Measurements from ENCODE around the gene PCYOX1L. TPM values are rescaled to one million over a fixed set of nuclear protein-coding genes. Genes with fewer than 3 reads are reported as not detected.

PCYOX1L gene
- total and polyA plus RNA-seq, 2 of the 8 experiments (the other 6 are each of a cell fraction or from before 2014, with no cell fraction given), result 6.8 to 17.2 TPM

DNA sequence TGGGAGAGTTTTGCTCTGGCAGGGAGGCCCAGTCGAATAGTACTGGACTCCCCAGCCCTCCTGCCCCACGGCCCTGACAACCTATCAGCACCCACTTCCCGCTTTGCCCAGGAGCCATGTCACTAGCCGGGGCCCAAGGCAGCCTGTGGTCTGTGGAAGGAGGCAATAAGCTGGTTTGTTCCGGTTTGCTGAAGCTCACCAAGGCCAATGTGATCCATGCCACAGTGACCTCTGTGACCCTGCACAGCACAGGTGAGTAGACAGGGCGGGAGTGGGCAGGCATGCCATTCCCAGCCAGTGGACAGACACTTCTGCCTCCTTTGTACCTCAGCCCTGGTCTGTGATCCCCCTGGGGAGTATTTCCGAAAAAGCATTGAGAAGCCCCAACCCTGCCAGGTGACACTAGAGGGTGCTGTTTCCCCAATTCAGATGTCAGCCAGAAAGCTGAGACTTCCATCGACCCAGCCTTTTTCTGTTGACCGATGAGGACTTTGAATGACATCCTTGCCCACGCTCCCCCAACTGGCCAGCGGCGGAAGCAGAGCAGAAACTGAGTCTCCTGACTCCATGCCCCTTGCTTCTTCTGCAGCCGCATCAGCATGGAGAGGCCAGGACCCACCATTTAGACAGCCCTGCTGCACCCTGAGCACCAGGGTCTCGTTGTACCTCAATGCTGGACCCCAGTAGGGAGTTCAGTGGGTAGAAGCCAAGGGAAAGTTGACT lies 9.6 kb downstream of the PCYOX1L start (continued):
- TF ChIP-seq CTBP2 (IDR thresholded peaks at IDR 0.05; ENCODE audit: borderline replicate concordance, insufficient read depth, insufficient read length, low read length) (no peak), SP4 (IDR thresholded peaks at IDR 0.05; ENCODE audit: low read length) (no peak), RNF2 (IDR thresholded peaks at IDR 0.05; ENCODE audit: borderline replicate concordance, low read depth, low read length, missing control alignments, poor library complexity, severe bottlenecking) (no peak), TAF7 (optimal IDR thresholded peaks at IDR 0.05; ENCODE audit: borderline replicate concordance, low read depth, low read length) (no peak), MAFK (IDR thresholded peaks at IDR 0.05; ENCODE audit: low read depth, low read length) (no peak; the same call in 1 of the 2 replicates), NANOG (IDR thresholded peaks at IDR 0.05; ENCODE audit: insufficient read depth, low read depth, low read length, poor library complexity, severe bottlenecking) (no peak), KDM4A (IDR thresholded peaks at IDR 0.05; ENCODE audit: low read depth, low read length, severe bottlenecking) (no peak), RBBP5 (IDR thresholded peaks at IDR 0.05; ENCODE audit: borderline replicate concordance, low read depth, low read length) (no peak), SIRT6 (IDR thresholded peaks at IDR 0.05; ENCODE audit: low read length) (no peak), POLR2A (IDR thresholded peaks at IDR 0.05; ENCODE audit: control extremely low read depth in 1 of 2, low read depth in 2 of 2, low read length in 2 of 2) (no peak), ASH2L (IDR thresholded peaks at IDR 0.05; ENCODE audit: low read length) (no peak), EGR1 (IDR thresholded peaks at IDR 0.05; ENCODE audit: borderline replicate concordance, low read depth, low read length) (no peak), CHD2 (IDR thresholded peaks at IDR 0.05; ENCODE audit: low read length) (0 out of 2 replicates have a peak, but pooled peaks have one; percentile 46), KDM1A (IDR thresholded peaks at IDR 0.05; ENCODE audit: borderline replicate concordance, low read length) (no peak)
- TF ChIP-seq, protein P1, sequence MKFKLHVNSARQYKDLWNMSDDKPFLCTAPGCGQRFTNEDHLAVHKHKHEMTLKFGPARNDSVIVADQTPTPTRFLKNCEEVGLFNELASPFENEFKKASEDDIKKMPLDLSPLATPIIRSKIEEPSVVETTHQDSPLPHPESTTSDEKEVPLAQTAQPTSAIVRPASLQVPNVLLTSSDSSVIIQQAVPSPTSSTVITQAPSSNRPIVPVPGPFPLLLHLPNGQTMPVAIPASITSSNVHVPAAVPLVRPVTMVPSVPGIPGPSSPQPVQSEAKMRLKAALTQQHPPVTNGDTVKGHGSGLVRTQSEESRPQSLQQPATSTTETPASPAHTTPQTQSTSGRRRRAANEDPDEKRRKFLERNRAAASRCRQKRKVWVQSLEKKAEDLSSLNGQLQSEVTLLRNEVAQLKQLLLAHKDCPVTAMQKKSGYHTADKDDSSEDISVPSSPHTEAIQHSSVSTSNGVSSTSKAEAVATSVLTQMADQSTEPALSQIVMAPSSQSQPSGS (IDR thresholded peaks at IDR 0.05; ENCODE audit: low read length), result peak; percentile 41; the same call in 1 of the 2 replicates
- TF ChIP-seq, protein P2, sequence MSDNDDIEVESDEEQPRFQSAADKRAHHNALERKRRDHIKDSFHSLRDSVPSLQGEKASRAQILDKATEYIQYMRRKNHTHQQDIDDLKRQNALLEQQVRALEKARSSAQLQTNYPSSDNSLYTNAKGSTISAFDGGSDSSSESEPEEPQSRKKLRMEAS (IDR thresholded peaks at IDR 0.05), result no peak
- TF ChIP-seq, protein P3, sequence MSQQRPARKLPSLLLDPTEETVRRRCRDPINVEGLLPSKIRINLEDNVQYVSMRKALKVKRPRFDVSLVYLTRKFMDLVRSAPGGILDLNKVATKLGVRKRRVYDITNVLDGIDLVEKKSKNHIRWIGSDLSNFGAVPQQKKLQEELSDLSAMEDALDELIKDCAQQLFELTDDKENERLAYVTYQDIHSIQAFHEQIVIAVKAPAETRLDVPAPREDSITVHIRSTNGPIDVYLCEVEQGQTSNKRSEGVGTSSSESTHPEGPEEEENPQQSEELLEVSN (IDR thresholded peaks at IDR 0.05), result no peak
